Mucosa of descending colon (tissue), 3 donors: Measurements from ENCODE around the gene FYB1. TPM values are rescaled to one million over a fixed set of nuclear protein-coding genes. Genes with fewer than 3 reads are reported as not detected.

Experiments used
- ATAC-seq: fragments of 200-7000 bp; cut with Tn5 transposase; one replicate; pipeline ENCODE4 v1.9.1; 2020; ENCODE audit warnings: mild to moderate bottlenecking, moderate library complexity
- DNase-seq, 3 donors: peaks; one replicate each; pipeline ENCODE4 v3.0.0-alpha.2; 2020
- H3K36me3 ChIP-seq: fragments of 200-600 bp; one replicate; pipeline ENCODE4 v1.8.0; 2021; ENCODE audit warnings: low read depth, mild to moderate bottlenecking
- H3K4me1 ChIP-seq: fragments of 200-600 bp; one replicate; pipeline ENCODE4 v1.8.0; 2021; ENCODE audit warnings: low read depth, mild to moderate bottlenecking
- H3K4me3 ChIP-seq: fragments of 200-600 bp; one replicate; pipeline ENCODE4 v1.8.0; 2021; ENCODE audit warnings: mild to moderate bottlenecking
- H3K9me3 ChIP-seq: fragments of 200-600 bp; one replicate; pipeline ENCODE4 v1.8.0; 2021; ENCODE audit warnings: mild to moderate bottlenecking
- intact Hi-C, 2 donors: fragments of 100-400 bp; cut with DNase I in 1 of 2; cut with micrococcal nuclease in 1 of 2; formaldehyde crosslinking; loops; one replicate each; pipeline versions ENCODE4 v1.11.0 to v1.11.1; 2022; cut with DNase I, micrococcal nuclease
- total RNA-seq, 3 donors: library from RNA; stranded (reverse); fragmentation: NEBNext Ultra II Directional in 2 of 3; extraction: Animal tissue kit (Norgen Biotek cat#: 25700) in 2 of 3; gene quantifications; one replicate each; pipeline versions ENCODE4 v1.2.1 to v1.2.4, GENCODE V29; 2021 to 2023
- TF ChIP-seq, protein P1 (sequence below): fragments of 200-600 bp; IDR thresholded peaks from one replicate; pipeline ENCODE4 v1.8.0; 2022; ENCODE audit warnings: antibody characterized with exemption, mild to moderate bottlenecking
- donor health status: DM: no; HTN: no; CAD: no; lungs with moderate emphysema.
- donor health status: DM: no; HTN: no; CAD: no.
- donor health status: DM: no; HTN: yes; CAD: no.

Gene FYB1
- total RNA-seq, 3 donors from 2014 or later = 11.5 to 19.4 (median 13.1) TPM

- Histone ChIP-seq H3K4me1 (no peaks in the 10 kb centered on the region), H3K4me3 (no peak overlapping the region), H3K9me3 (no peaks in the 10 kb centered on the region), H3K36me3 (no peaks in the 10 kb centered on the region)
- DNase-seq = no peak
- intact Hi-C loops = loop anchor here in 1 of 2 donors (10.0 kb wide), 1 partner anchor 79 kb away; no protein-coding TSS in a partner anchor
- TF ChIP-seq, protein P1, sequence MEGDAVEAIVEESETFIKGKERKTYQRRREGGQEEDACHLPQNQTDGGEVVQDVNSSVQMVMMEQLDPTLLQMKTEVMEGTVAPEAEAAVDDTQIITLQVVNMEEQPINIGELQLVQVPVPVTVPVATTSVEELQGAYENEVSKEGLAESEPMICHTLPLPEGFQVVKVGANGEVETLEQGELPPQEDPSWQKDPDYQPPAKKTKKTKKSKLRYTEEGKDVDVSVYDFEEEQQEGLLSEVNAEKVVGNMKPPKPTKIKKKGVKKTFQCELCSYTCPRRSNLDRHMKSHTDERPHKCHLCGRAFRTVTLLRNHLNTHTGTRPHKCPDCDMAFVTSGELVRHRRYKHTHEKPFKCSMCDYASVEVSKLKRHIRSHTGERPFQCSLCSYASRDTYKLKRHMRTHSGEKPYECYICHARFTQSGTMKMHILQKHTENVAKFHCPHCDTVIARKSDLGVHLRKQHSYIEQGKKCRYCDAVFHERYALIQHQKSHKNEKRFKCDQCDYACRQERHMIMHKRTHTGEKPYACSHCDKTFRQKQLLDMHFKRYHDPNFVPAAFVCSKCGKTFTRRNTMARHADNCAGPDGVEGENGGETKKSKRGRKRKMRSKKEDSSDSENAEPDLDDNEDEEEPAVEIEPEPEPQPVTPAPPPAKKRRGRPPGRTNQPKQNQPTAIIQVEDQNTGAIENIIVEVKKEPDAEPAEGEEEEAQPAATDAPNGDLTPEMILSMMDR = no peak
- no peak for ATAC-seq
Observed at GRCh38 chr5:39083968-39084367, 135.4 kb downstream of the FYB1 start.

DNA sequence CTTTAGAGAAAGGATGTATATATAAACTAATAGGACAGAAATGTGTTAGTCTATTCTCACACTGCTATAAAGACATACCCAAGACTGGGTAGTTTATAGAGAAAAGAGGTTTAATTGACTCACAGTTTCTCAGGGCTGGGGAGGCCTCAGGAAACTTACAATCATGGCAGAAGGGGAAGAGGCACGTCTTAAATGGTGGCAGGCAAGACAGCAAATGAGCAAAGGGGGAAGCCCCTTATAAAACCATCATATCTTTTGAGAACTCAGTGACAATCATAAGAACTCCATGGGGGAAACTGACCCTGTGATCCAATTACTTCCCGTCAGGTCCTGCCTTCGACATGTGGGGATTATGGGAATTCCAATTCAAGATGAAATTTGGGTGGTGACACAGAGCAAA is 136.4 kb downstream of the FYB1 start:
- TF ChIP-seq, protein P1 = no peak
- Histone ChIP-seq H3K4me1 (no peaks in the 10 kb centered on the region), H3K4me3 (no peak overlapping the region), H3K9me3 (no peaks in the 10 kb centered on the region), H3K36me3 (no peaks in the 10 kb centered on the region)
- no peak for DNase-seq
- intact Hi-C loops = loop anchor here in 1 of 2 donors (10.0 kb wide), 1 partner anchor 78 kb away; no protein-coding TSS in a partner anchor
- ATAC-seq = no peak

- Histone ChIP-seq H3K36me3 (no peaks in the 10 kb centered on the region), H3K9me3 (no peaks in the 10 kb centered on the region), H3K4me1 (no peaks in the 10 kb centered on the region), H3K4me3 (no peak overlapping the region)
- peak in 2 of 3 donors; percentile 30 to 40 for DNase-seq
- ATAC-seq = peak; percentile 89
- TF ChIP-seq, protein P1 = peak; percentile 52
- intact Hi-C loops = loop anchor here in 1 of 2 donors (10.0 kb wide), 1 partner anchor 76 kb away; no protein-coding TSS in a partner anchor
Observed at GRCh38 chr5:39080597-39081204, 138.7 kb downstream of the FYB1 start.

GRCh38 chr5:39080168-39080567 is 139.2 kb downstream of the FYB1 start:
- H3K36me3 ChIP-seq = no peaks in the 10 kb centered on the region
- ATAC-seq (no peak), DNase-seq (no peak)
- no peaks in the 10 kb centered on the region for H3K9me3 ChIP-seq
- intact Hi-C loops = loop anchor here in 1 of 2 donors (10.0 kb wide), 1 partner anchor 75 kb away; no protein-coding TSS in a partner anchor
- H3K4me3 ChIP-seq = no peak overlapping the region
- no peaks in the 10 kb centered on the region for H3K4me1 ChIP-seq
- TF ChIP-seq, protein P1 = no peak

DNA sequence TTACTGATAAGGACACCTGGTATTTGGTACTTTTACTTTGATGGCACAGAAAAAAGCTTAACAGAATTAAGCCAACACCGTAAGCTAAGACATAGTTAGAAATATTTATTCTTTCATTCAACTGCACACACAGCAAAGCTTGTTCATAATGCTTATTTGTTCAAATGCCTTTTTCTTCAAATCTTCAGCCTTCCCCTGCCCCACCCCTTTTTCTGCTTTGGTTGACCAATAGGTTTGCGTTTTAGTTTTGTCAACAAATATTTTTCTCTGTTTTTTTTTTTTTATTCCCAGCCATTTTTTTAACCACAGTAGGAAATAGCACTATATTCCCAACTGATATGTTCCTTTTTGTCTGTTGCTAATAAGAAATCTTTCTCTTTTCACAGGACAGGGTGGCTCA is 140.2 kb downstream of the FYB1 start:
- no peak for ATAC-seq
- intact Hi-C loops = loop anchor here in 1 of 2 donors (10.0 kb wide), 1 partner anchor 84 kb away; no protein-coding TSS in a partner anchor
- no peaks in the 10 kb centered on the region for H3K9me3 ChIP-seq
- no peaks in the 10 kb centered on the region for H3K36me3 ChIP-seq
- H3K4me3 ChIP-seq = no peak overlapping the region
- no peak for DNase-seq
- H3K4me1 ChIP-seq = no peaks in the 10 kb centered on the region
- TF ChIP-seq, protein P1 = no peak
